PC-3 (cell line): ENCODE results near the gene NEU4.

Experiments
- EZH2 ChIP-seq: fragments of 300-600 bp; sonication (generic); IDR thresholded peaks from one replicate; pipeline ENCODE4 v1.6.1; 2017; ENCODE audit warnings: antibody characterized with exemption, mild to moderate bottlenecking, low read length; ENCODE audit not compliant: unreplicated experiment
- TF ChIP-seq, protein P1 (sequence below): fragments of 300-600 bp; sonication (generic); conservative IDR thresholded peaks from 2 replicates; pipeline ENCODE4 v1.5.1; 2017; ENCODE audit warnings: antibody characterized with exemption, low read depth, mild to moderate bottlenecking, low read length

DNA sequence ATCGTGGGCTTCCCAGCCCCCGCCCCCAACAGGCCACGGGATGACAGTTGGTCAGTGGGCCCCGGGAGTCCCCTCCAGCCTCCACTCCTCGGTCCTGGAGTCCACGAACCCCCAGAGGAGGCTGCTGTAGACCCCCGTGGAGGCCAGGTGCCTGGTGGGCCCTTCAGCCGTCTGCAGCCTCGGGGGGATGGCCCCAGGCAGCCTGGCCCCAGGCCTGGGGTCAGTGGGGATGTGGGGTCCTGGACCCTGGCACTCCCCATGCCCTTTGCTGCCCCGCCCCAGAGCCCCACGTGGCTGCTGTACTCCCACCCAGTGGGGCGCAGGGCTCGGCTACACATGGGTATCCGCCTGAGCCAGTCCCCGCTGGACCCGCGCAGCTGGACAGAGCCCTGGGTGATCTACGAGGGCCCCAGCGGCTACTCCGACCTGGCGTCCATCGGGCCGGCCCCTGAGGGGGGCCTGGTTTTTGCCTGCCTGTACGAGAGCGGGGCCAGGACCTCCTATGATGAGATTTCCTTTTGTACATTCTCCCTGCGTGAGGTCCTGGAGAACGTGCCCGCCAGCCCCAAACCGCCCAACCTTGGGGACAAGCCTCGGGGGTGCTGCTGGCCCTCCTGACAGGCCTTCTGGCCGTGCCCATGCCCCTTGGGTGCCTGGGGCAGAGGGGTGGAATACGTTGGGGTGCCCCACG is 7.6 kb downstream of the NEU4 start:
- no peak for TF ChIP-seq EZH2
- TF ChIP-seq, protein P1, sequence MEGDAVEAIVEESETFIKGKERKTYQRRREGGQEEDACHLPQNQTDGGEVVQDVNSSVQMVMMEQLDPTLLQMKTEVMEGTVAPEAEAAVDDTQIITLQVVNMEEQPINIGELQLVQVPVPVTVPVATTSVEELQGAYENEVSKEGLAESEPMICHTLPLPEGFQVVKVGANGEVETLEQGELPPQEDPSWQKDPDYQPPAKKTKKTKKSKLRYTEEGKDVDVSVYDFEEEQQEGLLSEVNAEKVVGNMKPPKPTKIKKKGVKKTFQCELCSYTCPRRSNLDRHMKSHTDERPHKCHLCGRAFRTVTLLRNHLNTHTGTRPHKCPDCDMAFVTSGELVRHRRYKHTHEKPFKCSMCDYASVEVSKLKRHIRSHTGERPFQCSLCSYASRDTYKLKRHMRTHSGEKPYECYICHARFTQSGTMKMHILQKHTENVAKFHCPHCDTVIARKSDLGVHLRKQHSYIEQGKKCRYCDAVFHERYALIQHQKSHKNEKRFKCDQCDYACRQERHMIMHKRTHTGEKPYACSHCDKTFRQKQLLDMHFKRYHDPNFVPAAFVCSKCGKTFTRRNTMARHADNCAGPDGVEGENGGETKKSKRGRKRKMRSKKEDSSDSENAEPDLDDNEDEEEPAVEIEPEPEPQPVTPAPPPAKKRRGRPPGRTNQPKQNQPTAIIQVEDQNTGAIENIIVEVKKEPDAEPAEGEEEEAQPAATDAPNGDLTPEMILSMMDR: no peak
